Right renal cortex interstitium (tissue), 3 donors: Measurements from ENCODE around the gene KANTR. TPM values are rescaled to one million over a fixed set of nuclear protein-coding genes. Genes with fewer than 3 reads are reported as not detected.

Source experiments
- DNase-seq, 3 donors: peaks; one replicate each; pipeline ENCODE4 v3.0.0-alpha.2; 2013; ENCODE audit warnings: low read depth in 3 of 3, low spot score in 2 of 3
- polyA plus RNA-seq, 3 donors: library from polyadenylated mRNA; unstranded; fragments of 120-200 nt; gene quantifications; one replicate each; pipeline ENCODE4 v1.2.1, GENCODE V29; 2013; ENCODE audit not compliant: insufficient read length in 3 of 3

Gene KANTR, protein sequence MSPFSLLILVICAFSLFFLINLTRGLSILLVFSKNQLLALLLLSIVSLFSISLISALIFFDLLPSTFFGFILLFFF
- polyA plus RNA-seq, result 10 to 100 TPM in 2 of 3 donors, 1 to 10 TPM in 1; 9.0 to 34.7 (median 10.2) TPM

DNA sequence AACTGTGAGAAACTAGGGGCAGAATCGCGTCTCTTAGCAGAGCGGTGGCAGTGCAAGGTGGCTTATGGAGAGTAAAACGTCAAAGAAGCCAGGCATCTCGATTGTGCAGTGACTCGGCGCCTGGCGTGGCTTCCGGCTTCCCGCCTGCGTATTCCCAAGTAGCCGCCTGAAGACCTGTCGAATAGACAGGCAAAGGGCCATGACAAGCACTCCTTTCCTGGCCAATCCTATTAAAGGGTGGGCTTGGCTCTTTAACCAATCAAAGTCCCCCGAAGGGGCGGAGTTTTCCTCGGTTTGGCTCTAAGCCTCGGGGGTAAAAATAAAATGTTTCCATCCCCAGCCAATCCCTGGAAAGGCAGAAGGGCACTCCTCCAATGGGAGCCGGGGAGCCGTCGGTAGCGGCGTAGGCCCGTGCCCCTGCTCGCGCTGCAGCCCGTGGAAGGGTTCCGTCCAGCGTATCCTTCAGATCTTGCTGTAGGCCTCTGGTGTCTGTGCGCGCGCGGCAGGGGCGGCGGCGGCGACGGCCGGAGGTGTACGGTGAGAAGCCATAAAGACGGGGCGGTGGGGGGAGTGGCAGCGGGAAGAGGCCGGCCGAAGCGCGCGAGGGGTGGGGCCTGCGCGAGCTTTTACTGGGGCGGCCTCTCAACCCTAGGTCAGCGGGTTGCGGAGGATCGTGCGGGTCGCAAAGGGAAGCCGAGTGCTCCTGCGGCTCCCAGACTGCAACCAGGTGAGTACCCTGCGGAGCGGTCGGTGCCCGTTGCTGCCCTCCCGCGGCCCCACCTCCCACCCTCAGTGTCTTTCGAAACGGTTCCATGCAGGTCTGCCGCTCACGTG, at the start of gene KANTR:
TSS of gene KANTR (plus strand) at position 395 of the 834 bp plus-strand sequence. CDS start 30,131 bp downstream, outside the sequence.
- DNase-seq, result peak; percentile 78 to 89 (median 81)

GRCh38 chrX:53044995-53045394, 48.9 kb upstream of the KANTR start:
- no peak for DNase-seq

- DNase-seq, result no peak
These were observed 46.7 kb upstream of the KANTR start for GRCh38 chrX:53047228-53047627.

GRCh38 chrX:53048169-53049126, 45.5 kb upstream of the KANTR start, which contains the start of gene GPR173:
Gene GPR173 (plus strand): TSS chrX:53048789. CDS start chrX:53076622, 27,833 bp downstream.
- peak; percentile 25 to 45 (median 41) for DNase-seq

- DNase-seq, result no peak
These were observed 44.8 kb upstream of the KANTR start for GRCh38 chrX:53049127-53049517.

GRCh38 chrX:53050841-53051240, 43.1 kb upstream of the KANTR start:
- DNase-seq, result no peak

GRCh38 chrX:53055244-53055849, 38.6 kb upstream of the KANTR start:
- no peak for DNase-seq

DNA sequence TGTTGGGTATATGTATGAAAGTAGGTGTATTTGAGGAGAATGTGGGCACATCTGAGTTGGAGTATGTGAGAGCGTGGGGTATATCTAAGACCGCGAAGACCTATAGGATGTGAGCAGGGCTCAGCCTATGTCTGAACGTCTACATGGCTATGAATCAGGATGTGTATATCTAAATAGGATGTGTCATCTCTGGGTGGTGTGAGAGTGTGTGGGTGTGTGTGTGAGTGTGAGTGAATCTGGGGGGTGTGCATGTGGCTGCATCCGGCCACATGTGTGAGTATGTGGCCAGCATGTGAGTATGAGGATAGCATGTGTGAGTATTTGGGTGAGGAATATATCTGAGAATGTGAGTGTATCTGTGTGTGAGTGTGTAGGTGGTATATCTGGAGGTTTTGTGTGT, 37.6 kb upstream of the KANTR start:
- no peak for DNase-seq

GRCh38 chrX:53065104-53065503, 28.8 kb upstream of the KANTR start:
- DNase-seq, result no peak

GRCh38 chrX:53071064-53071463, 22.9 kb upstream of the KANTR start:
- DNase-seq, result no peak

GRCh38 chrX:53071604-53072417, 22.1 kb upstream of the KANTR start:
- DNase-seq, result no peak

DNA sequence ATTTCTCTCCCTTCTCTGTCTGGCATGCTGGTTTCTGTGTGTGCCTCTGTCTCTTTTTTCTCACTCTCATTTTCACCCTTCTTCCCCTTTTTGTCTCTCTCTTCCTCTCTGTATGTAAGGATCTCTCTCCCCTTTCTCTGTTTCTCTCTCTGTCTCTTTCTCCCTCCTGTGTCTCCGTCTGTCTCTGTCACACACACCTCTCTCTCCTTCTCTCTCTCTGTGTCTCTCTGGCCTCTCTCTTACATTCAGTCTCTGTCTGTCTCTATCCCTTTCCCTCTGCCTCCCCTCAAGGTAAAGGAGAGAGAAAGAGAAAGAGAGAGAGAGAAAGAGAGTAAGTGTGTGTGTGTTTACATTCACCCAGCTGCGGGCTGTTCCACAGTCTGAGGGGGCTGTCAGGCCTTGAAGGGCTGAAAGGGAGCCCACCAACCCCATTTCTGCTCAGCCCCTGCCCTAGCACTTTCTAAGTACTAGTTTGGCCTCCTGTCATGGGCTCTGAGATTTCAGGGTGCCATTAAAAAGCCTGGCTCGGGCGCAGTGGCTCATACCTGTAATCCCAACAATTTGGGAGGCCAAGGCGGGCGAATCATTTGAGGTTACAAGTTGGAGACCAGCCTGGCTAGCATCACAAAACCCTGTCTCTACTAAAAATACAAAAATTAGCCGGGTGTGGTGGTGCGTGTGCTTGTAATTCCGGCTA, 21.4 kb upstream of the KANTR start:
- DNase-seq, result no peak

DNA sequence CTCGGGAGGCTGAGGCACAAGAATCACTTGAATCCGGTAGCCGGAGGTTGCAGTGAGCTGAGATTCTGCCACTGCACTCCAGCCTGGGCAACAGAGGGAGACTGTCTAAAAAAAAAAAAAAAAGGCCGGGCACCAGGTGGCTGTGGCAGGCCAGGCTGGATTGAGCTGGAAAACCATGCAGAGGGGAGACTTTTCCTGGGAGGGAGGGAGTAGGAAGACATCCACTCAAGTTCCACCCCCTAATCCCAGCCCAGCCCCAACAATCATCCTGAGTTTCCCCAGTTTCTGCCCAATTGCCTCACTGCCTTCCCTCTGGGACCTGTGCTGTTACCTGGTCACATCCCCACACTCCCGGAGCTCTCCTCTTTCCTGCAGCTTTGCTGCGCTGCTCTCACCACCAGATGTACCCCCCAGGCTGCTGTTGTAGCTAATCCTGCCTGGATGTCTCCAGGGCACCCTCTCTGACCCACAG, 20.8 kb upstream of the KANTR start:
- no peak for DNase-seq

DNA sequence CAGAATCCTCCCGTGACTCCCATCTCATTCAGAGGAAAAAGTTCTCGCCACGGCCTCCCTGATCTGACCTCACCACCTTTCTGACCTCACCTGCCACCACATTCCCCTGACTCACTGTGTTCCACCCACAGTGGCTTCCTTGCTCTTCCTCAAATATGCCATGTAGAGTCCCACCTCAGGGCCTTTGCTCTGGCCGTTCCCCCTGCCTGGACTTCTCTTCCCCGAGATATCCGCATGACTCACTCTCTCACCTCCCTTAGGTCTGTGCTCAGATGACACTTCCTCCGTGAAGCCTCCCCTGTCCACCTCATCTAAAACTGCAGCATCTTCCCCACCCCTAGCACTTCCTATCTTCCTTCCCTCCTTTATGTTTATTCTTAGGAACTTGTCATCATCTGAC, 18.9 kb upstream of the KANTR start:
- DNase-seq, result no peak

DNA sequence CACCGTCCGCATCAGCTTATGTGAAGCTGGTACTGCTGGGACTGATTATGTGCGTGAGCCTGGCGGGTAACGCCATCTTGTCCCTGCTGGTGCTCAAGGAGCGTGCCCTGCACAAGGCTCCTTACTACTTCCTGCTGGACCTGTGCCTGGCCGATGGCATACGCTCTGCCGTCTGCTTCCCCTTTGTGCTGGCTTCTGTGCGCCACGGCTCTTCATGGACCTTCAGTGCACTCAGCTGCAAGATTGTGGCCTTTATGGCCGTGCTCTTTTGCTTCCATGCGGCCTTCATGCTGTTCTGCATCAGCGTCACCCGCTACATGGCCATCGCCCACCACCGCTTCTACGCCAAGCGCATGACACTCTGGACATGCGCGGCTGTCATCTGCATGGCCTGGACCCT, 17.3 kb upstream of the KANTR start:
- DNase-seq, result no peak

DNA sequence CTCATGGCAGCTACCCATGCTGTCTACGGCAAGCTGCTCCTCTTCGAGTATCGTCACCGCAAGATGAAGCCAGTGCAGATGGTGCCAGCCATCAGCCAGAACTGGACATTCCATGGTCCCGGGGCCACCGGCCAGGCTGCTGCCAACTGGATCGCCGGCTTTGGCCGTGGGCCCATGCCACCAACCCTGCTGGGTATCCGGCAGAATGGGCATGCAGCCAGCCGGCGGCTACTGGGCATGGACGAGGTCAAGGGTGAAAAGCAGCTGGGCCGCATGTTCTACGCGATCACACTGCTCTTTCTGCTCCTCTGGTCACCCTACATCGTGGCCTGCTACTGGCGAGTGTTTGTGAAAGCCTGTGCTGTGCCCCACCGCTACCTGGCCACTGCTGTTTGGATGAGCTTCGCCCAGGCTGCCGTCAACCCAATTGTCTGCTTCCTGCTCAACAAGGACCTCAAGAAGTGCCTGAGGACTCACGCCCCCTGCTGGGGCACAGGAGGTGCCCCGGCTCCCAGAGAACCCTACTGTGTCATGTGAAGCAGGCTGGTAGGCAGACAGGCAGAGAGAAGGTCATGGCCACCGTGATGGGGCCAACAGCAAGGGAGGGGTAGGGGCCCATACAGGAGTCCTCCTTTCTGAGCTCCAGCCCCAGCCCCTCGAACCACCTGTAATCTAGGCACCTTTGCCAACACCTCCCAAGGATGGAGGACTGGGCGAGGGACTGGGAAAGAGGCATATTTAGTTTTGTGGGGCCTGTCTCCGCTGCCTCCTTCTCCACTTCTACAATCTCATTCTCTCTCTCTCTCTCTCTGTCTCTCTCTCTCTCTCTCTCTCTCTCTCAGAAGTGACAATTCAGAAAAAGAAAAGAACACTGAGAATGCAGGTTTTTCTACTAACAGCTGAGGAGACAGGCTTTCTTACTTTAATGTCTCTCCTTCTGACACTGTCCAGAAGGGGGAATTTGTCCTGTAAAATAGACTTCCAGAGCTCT, 16.4 kb upstream of the KANTR start:
- no peak for DNase-seq

GRCh38 chrX:53078943-53079342, 15.0 kb upstream of the KANTR start:
- no peak for DNase-seq
